GM18508 (cell line): ENCODE results near the gene TRMT2A.
"Not testable (repeated sequence)": the region's sequence is repeated elsewhere in the genome, so short reads cannot be mapped to it uniquely, and the experiment has no call there.

ENCODE experiments used
- ATAC-seq: cut with Tn5 transposase; IDR thresholded peaks from one replicate; pipeline ENCODE4 v1.9.1; 2021; ENCODE audit warnings: moderate number of reproducible peaks; ENCODE audit not compliant: insufficient read depth, unreplicated experiment

The TRMT2A gene

GRCh38 chr22:20089226-20089976, 27.6 kb downstream of the TRMT2A start:
- no peak for ATAC-seq

- no peak for ATAC-seq
These were observed 28.8 kb downstream of the TRMT2A start for GRCh38 chr22:20088263-20088648.

- ATAC-seq = no peak
These were observed 29.4 kb downstream of the TRMT2A start for GRCh38 chr22:20087319-20088262.

- no peak for ATAC-seq
These were observed 30.3 kb downstream of the TRMT2A start for GRCh38 chr22:20086763-20087162.

- no peak for ATAC-seq
These were observed 30.9 kb downstream of the TRMT2A start for GRCh38 chr22:20086101-20086599.

- no peak for ATAC-seq
These were observed 31.4 kb downstream of the TRMT2A start for GRCh38 chr22:20085651-20086050.

- ATAC-seq = no peak
These were observed 32.2 kb downstream of the TRMT2A start for GRCh38 chr22:20084547-20085413.

GRCh38 chr22:20083891-20084546, 33.0 kb downstream of the TRMT2A start:
- ATAC-seq = no peak

GRCh38 chr22:20083157-20083890, 33.7 kb downstream of the TRMT2A start:
- no peak for ATAC-seq

GRCh38 chr22:20080776-20081654, 36.0 kb downstream of the TRMT2A start:
- ATAC-seq = no peak

- ATAC-seq = no peak
These were observed 36.6 kb downstream of the TRMT2A start for GRCh38 chr22:20080445-20080775.

- no peak for ATAC-seq
These were observed 37.1 kb downstream of the TRMT2A start, which contains the start of gene DGCR8 for GRCh38 chr22:20079745-20080444. Gene DGCR8 (plus strand): TSS chr22:20080241. CDS start chr22:20085964, 5,723 bp downstream.

- ATAC-seq = no peak
These were observed 40.3 kb downstream of the TRMT2A start for GRCh38 chr22:20076627-20077172.

- no peak for ATAC-seq
These were observed 45.5 kb downstream of the TRMT2A start for GRCh38 chr22:20071524-20071972.

GRCh38 chr22:20069331-20070042, 47.5 kb downstream of the TRMT2A start:
- no peak for ATAC-seq

- ATAC-seq = no peak
These were observed 48.4 kb downstream of the TRMT2A start for GRCh38 chr22:20068640-20069039.

GRCh38 chr22:20067384-20067682, 49.7 kb downstream of the TRMT2A start:
- not testable (repeated sequence) for ATAC-seq
